Transverse colon (tissue), 4 donors: ENCODE data around the gene FAM210A.

Source experiments
- EP300 ChIP-seq: sonication (generic); formaldehyde crosslinking; IDR thresholded peaks from one replicate; pipeline ENCODE4 v1.6.1; 2017; ENCODE audit warnings: antibody characterized with exemption, low read depth
- POLR2A ChIP-seq: fragments of 450-650 bp; IDR thresholded peaks from one replicate; pipeline ENCODE4 v1.6.1; 2016; ENCODE audit warnings: antibody characterized with exemption, mild to moderate bottlenecking, moderate library complexity
- POLR2AphosphoS5 ChIP-seq, 3 donors: sonication (generic); formaldehyde crosslinking; IDR thresholded peaks; one replicate each; pipeline ENCODE4 v1.6.1; 2016; ENCODE audit warnings: antibody characterized with exemption in 3 of 3
- TF ChIP-seq, protein P1 (sequence below), 5 experiments: fragments of 200-600 bp in 3 of 5; fragments of 450-650 bp in 2 of 5; sonication (generic) in 3 of 5; IDR thresholded peaks; 1 replicate in 2 of 5; 2 replicates in 3 of 5; pipeline ENCODE4 v1.5.1; 2016 to 2017; ENCODE audit warnings: antibody characterized with exemption in 5 of 5, inconsistent platforms in 3 of 5, mild to moderate bottlenecking in 2 of 5, moderate library complexity in 1 of 5

DNA sequence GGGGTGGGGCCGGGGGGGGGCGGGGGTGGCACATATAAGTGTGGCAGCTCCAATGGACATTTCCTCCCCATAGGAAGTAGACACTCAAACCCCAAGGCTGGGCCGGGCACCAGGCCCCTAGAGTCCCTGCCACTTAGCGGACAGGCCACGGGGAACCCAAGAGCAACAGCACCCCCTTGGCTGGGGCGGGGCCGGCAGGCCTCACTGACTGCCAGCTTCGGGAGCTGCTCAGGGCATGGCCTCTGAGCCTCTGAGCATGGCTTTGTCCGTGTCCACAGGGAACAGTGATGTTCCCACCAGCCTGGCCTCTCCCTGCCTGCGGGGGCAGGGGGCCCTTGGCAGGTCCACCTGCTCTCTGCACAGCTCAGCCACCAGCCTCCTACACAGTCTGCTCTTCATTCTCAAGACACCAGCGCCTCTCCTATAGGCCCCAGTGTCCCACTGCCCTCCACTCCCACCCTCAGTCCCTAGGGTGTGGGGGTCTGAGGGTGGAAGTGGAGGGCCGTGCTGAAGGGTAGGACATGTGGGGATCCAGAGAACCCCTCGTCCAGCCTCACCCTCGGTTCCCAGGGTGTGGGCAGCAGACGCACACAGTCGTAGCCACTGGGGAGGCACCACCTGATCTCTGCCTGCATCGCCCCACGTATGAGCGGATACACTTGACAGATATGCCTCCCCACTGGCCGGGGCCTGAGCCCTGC, 106.7 kb downstream of the FAM210A start:
- TF ChIP-seq EP300 (no peak), POLR2A (no peak), POLR2AphosphoS5 (IDR thresholded peaks at IDR 0.05) (no peak)
- TF ChIP-seq, protein P1, sequence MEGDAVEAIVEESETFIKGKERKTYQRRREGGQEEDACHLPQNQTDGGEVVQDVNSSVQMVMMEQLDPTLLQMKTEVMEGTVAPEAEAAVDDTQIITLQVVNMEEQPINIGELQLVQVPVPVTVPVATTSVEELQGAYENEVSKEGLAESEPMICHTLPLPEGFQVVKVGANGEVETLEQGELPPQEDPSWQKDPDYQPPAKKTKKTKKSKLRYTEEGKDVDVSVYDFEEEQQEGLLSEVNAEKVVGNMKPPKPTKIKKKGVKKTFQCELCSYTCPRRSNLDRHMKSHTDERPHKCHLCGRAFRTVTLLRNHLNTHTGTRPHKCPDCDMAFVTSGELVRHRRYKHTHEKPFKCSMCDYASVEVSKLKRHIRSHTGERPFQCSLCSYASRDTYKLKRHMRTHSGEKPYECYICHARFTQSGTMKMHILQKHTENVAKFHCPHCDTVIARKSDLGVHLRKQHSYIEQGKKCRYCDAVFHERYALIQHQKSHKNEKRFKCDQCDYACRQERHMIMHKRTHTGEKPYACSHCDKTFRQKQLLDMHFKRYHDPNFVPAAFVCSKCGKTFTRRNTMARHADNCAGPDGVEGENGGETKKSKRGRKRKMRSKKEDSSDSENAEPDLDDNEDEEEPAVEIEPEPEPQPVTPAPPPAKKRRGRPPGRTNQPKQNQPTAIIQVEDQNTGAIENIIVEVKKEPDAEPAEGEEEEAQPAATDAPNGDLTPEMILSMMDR (IDR thresholded peaks at IDR 0.05): no peak
